Erythroblast (primary cell): ENCODE data around the gene ULK4.

Experiments
- GATA1 ChIP-seq: IDR thresholded peaks from 2 replicates; pipeline ENCODE4 v1.6.1; 2011; ENCODE audit warnings: low read depth, mild to moderate bottlenecking, control low read depth, low read length, moderate library complexity
- POLR2A ChIP-seq: IDR thresholded peaks from 2 replicates; pipeline ENCODE4 v1.6.1; 2011; ENCODE audit warnings: mild to moderate bottlenecking, low read length

DNA sequence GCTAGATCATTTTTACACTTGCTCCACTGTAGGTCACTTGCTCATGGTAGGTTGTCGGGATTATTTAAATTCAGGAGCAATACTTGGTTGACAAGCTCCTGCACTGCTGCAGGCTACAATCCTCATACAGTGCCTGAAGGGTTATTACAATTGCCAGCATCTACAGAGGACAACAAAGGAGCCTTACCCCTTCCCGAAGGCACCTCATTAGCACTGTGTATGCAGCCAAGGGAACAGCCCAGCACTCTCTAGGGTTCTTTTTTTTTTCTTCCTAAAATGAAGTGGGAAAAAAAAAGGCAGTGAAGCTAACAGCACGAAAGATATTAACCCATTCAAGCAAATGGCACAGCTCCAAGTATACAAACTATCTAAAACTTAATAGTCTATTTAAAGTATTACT lies 142.7 kb downstream of the ULK4 start:
- no peak for TF ChIP-seq POLR2A
- no peak for TF ChIP-seq GATA1
